NOMO-1 (cell line): ENCODE data around the gene CNOT1.
"Not testable (repeated sequence)": the region's sequence is repeated elsewhere in the genome, so short reads cannot be mapped to it uniquely, and the experiment has no call there.

Experiments
- DNase-seq, 2 experiments: peaks; one replicate each; lab custom pipeline; 2025; ENCODE audit not compliant: unreplicated experiment in 2 of 2; lab: John Stamatoyannopoulos, UW

CNOT1 gene

DNA sequence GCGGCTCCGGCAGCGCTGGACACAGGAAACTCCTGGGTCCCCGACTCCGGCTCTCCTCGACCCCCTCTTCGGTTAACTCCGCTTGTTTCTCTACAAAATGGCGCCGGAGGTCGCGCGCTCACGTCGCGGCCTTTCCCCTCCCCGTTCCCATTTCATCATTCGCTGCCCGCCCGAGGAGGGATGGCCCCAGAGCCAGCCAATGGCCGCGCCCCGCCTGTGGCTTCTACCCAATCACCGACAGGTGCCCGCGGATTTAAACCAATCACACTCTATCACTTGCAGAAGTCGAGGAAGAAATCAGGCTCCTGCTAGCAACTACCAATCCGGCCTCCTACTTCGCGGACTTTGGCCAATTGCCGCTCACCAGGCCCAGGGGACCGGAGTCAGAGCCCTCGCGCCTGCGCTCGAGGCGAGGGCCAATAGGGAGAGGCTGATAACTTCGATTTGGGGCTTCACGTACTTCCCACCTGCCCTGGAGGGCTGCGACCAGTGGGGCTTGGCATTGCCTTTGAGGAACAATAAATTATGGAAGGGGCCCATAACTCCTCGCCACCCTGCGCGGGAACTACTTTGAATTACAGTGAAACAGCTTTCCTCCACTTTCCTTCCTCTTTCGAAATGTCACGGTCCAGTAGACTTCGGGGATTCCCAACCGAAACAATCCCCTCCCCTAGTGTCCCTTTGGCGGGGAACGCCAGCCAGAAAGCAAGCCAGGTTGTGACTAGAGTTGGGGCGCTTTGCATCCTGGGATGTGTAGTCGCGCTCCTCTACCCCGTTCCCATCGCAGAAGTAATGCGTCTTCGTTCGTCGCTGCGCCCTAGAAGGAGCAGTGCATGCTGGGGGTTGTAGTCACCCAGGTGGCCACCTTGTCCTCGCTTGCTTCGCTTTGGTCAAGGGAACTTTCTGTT lies at the start of gene CNOT1:
Gene CNOT1, minus strand, starts transcription at position 94 of the 908 bp plus-strand sequence. CDS start 30,489 bp downstream, outside the sequence.
- peak; percentile 97 to 99 for DNase-seq

DNA sequence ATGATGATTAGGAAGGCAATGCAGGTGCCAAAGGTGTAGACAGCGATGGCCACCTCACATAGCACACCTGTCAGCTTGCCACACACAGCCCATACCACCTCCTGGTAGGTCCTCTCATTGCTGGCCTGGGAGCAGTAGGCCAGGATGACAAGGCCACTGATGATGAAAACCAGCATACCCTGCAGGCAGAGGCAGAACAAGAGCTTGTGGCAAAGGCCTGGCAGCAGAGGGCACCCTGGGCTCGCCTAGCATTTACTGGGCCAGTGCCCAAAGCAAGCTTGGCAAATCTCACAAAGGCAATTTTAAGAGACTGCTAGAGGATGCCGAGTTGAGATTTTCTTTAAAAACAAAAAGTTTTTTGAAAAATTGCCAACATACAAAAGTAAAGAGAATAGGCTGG lies 49.1 kb upstream of the CNOT1 start:
- peak in 1 of 2 experiments; percentile 6 for DNase-seq

DNA sequence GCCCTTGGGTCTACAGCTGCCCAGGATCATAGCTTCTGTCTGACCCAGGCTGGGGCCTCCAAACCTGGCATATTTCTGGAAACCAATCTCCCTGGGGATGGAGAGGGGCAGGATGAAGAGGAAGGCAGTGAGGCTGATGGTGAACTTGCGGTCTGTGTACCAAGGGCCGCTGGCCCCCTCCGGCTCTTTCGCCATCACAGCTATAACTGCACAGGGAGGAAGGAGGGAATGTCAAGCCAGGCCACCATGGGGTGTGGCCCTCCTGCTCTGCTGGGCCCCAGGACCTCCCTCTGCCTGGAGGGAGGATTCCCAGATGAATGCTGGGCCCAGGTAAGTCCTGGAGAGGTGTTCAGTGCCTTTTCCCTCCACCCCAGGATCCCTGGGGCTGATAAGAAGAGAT lies 48.6 kb upstream of the CNOT1 start:
- no peak for DNase-seq

DNA sequence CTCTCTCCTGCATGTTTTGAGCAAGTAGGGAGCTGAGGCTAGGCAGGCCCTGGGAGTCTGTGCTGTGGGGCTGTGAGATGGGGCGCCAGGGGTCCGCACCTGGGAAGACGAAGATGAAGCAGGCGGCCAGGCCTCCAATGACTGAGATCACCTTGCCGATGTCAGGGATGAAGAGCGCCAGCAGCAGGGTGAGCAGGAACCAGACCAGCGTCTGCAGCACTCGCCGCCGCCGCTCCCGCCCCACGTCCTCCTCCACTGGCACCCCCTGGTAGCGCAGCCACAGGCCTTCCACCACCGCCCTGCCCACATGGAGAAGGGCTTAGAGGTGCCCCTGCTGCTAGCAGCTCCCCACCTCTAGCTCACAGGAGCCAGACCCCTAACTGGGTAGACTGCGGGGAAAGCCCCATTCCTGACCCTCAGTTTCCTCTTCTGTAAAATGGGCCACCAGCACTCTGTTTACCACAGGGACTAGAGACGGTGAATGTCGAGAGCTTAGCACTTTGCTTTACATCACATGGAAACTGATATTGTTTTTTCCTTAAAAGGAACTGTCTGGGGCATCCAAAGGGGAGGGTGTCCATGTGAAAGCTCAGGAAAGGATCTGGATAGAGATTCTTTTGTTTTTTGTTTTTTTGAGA lies 41.4 kb upstream of the CNOT1 start:
- DNase-seq, result no peak

DNA sequence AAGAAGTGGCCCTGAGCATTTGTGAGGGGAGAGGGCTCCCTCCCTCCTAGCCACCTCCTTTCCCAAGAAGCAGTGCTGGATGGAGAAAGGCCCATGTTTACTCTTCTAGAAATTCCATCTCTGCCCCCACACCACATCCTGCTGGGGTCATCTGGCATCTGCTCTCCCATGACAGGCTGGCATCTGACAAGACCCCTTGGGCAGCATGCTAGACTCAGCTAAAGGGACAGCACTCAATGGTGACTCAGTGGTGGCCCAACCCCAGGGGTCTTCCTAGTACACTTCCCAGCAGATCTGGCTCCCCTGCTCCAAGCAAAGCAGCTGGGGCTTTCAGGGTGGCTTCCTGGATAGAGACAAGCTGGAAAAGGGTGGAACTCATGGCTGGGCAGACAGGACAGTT lies 40.6 kb upstream of the CNOT1 start:
- no peak for DNase-seq

DNA sequence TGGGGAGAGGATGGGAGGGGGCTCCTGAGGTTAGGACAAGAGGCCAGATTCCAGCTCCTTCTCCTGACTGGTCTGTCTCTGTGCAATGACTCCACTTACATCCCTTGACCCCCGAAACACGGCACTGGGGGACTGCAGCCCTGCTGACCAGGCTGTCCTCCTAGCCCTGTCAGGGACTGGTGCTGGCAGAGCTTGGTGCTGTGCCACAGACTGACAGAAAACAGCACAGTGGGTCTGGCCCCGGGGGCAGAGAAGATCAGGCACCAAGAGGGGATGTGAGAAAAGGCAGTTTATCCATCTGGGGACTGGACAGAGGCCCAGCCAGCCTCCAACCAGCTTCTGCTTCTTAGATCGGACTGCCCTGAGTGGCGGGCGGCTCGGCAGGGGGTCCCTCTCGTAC lies 35.6 kb upstream of the CNOT1 start:
- DNase-seq, result no peak

DNA sequence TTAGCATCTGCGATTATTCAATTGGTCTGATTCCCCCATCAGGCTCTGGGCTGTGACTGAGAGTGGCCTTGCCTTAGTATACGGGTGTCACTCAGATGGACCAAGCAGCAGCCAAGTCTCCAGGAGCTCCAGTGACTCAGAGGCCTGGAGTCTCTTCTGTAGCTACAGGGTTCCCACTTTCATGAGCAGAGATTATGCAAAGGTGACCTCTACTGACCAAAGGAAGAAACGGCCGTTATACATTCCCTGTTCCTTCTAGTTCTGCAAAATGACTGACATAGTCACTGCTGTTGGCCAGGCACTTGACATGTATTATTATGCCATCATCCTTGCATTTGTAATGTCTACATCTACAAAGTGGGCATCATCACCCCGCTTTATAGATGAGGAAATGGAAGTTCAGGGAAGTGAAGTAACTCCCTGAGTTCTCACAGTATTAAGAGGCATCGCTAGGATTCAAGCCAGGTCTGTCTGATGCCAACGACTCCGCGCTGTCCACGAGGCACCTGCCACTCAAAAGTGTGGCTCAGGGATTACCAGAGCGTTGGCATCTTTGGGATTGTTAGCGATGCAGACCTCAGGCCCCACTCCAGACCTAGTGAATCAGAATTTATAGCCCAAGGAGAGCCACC lies 31.7 kb upstream of the CNOT1 start:
- peak; percentile 52 to 76 for DNase-seq

DNA sequence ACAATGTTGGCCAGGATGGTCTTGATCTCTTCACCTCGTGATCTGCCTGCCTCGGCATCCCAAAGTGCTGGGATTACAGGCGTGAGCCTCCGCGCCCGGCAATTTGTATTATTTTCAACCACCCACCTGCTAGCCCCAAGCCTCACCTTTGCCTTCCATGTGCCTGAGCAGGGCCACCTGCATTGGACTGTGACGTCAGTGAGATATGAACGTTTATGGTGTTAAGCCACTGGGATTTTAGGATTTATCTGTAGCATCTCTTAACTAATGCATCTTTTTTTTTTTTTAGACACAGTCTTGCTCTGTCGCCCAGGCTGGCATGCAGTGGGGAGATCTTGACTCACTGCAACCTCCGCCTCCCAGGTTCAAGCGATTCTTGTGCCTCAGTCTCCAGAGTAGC lies 30.3 kb upstream of the CNOT1 start:
- DNase-seq, result not testable (repeated sequence)

DNA sequence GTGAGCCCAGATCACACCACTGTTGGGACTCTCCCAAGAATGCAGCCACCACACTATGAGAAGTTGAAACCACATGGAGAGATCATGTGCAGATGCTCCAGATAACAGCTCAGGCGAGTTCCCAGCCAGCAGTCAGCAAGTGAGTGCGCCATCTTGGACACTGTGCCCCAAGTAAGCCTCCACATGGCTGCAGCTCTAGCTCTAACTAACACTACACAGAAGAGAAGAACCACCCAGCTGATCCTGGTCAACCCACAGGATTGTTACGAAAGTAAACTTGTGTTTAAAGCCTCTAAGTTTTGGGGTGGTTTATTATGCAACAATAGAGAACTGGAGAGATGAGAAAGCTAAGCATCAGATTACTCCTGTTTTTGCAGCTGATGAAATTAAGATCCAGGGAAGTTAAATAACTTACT lies 29.2 kb upstream of the CNOT1 start:
- peak; percentile 12 to 26 for DNase-seq

DNA sequence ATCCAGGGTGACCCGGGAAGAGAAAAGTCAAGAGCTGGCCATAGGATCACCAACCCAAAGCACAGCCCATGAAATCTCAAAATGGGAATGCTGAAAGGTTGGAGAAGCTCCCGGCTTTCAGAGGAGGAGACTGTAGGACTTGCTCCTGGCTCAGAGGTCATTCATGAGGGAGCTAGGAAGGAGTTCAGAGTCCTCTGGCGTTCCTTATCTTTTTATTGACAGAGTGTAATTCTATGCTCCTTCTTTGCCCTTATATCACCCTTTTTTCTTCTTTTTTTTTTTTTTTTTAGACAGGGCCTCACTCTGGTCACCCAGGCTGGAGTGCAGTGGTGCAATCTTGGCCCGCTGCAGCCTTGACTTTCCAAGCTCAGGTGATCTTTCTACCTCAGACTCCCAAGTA lies 27.3 kb upstream of the CNOT1 start:
- no peak for DNase-seq

DNA sequence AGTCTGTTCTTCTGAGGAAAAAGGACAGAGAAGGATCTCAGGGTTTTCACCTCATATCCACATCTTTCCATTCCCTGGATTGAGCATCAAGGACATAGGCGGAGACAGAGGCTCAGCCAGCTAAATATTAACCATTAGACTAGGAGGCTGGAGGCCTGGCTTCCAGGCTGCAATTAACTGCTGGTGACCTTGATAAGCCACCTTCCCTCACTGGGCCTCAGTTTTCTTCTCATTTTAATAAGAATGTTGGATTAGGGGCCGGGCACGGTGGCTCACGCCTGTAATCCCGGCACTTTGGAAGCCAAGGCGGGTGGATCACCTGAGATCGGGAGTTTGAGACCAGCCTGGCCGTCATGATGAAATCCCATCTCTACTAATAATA lies 25.6 kb upstream of the CNOT1 start:
- DNase-seq, result no peak

DNA sequence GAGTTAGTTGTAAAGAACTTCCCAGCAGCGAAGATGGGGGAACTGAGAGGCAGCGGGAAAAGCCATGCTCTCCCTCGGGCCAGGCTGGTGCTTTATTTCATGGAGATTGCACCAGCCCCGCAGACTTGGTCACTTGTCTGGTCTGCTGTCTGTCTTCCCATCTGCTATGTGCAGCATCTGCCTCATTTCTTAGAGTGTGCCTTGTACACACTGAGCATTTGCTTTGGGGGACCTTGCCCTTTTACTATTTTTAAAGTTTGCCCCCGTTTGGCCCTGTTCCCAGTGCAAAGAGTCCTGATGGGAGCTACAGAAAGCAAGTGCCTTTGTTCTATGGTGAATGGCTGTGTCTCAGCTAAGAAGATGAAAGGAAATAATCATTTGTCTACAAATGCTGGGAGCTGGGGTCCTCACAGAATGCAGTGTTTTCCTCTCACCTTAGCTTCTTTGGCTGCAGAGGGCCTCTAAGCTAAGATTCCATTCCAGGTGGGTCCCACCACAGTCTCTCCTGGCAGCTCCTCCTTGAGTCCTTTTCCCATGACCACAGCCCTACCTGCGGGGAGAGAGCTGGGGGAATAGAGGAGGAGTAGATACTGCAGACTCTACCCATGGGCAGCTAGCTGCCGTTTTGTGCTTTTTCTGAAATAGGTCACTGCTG lies 25.1 kb upstream of the CNOT1 start:
- DNase-seq, result no peak

DNA sequence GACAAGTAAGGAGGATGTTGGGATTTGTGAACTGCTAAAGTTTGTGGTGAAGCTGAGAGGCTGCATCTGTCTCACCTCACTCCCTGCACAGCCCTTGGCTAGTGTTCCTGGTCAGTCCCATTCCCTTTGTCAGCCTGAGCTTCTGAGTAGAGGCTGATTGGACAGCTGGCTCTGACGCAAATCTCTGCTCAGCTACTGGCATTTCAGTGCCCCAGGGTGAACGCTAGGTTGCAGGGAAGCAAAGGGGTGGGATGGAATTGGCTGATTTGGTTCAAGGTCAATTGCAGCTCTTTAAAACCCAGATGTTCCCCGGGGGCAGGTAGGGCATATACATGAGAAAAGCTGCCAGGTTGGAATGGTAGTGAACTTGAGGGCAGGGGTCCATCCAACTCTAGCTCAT lies 23.1 kb upstream of the CNOT1 start:
- no peak for DNase-seq

DNA sequence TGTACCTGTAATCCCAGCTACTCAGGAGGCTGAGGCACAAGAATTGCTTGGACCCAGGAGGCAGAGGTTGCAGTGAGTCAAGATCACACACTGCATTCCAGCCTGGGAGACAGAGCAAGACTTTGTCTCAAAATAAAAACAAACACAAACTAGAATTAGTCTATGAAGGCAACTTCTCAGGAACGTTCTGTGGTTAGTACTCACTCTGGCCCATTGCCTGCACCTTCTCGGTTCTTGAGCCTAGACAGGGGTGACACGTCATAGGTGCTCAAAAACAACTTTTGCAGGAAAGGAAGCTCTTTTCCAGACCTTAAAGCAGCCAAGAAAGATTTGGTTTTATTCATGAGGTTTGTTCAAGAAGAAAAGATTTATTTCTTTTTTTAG lies 22.3 kb upstream of the CNOT1 start:
- DNase-seq, result no peak

DNA sequence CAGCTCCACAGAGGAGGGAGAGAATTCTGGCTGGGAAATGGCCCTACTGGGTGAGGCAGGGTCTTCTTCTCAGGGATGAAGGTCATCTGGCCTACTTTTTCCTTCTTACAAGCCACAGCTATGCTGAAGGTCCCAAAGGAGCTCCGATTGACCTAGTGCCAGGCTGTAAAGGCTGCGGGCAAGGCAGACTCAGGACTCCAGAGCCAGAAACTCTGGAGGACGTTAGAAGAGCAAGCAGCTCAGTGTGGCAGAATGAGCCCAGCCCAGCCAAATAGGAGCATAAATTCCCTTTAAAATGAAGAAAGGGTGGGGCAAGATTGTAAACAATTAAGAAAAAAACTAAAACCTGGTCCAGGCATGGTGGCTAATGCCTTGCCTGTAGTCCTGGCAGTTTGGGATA lies 20.1 kb upstream of the CNOT1 start:
- no peak for DNase-seq

DNA sequence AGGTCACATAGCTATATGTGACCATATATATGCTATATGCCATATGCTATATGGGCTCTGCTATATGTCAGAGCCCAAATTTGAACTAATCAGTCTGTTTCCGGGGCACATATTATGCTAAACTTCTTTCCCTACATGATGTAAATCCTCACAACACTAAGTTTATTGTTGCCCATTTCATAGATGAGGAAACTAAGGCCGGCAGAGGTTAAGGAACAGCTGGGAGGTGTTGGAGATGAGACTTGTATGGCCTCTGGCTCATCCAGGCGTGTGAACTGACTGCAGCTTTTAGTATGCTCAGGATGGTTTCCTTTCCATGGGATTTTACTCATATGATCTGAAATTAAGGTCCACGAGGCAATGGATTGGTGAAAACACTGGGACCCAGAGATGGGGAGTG lies 17.5 kb upstream of the CNOT1 start:
- no peak for DNase-seq

DNA sequence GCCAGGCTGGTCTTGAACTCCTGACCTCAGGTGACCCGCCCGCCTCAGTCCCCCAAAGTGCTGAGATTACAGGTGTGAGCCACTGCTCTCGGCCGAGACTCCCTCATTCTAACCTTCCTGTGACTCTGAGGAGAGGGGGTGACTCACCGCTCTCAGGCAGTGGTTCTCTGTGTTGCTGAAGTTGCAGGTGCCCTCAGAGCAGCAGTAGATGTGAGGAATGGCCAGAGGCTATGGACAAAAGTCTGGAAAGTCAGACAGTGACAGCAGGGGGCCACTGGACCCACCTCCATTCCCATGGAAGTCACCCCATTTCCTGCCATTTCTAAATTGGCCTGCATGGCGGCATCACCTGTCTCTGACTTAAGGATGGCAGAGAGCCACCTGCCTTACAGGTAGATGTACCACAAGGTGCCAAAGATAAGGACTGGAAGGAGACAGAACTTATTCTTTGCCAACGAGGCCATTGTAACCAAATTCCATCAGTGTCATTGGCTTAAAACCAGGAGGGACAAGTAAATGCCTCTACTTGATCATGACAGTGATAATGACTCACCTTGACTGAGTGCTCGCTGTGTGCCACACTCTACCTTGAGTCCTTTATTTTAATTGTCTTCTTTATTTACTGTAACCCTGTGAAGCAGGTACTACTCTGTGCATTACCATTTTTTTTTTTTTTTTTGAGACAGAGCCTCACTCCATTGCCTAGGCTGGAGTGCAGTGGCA lies 15.3 kb upstream of the CNOT1 start:
- DNase-seq, result no peak

DNA sequence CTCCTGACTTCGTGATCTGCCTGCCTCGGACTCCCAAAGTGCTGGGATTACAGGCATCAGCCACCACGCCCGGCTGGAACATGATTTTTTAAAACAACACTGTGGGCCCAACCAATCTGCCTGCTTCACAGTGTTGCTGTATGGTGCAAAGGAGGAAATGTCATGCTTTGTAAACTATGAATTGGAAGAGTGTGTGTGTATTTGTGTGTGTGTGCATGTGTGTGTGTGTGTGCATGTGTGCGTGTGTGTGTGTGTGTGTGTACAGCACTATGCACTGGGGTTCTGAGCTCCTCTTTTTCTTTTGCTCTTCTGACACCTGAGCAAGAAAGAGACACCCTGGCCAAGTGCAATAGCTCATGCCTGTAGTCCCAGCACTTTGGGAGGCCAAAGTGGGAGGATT lies 14.5 kb upstream of the CNOT1 start:
- no peak for DNase-seq

DNA sequence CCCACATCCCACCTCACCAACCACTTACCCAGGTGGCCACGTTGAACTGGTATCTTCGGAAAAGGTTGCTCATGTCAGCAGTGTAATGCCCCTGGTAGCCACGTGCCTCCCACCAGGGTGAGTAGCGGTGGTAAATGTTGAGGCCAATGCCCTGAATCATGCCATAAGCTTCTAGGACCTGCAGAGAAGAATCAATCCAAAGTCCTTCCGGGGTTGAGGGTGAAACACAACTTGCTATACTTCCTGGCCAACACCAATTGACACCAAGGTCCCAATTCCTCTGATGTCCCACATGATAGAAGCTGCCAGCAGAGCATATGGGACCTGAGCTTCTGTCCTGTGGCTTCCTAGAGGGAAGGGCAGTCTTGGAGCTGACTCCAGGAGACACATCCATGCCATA lies 11.3 kb upstream of the CNOT1 start:
- no peak for DNase-seq

DNA sequence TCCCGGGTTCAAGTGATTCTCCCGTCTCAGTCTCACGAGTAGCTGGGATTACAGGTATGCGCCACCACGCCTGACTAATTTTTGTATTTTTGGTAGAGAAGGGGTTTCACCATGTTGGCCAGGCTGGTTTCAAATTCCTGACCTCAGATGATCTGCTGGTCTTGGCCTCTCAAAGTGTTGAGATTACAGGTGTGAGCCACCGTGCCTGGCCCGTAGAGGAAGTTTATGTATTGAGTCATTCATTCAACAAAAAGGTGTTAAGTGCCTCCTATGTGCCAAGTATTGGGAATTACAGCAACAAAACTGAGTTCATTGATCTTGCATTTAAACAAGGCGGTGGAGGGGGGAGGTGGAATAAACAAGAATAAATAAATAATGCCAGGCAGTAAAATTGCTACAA lies 10.2 kb upstream of the CNOT1 start:
- no peak for DNase-seq

DNA sequence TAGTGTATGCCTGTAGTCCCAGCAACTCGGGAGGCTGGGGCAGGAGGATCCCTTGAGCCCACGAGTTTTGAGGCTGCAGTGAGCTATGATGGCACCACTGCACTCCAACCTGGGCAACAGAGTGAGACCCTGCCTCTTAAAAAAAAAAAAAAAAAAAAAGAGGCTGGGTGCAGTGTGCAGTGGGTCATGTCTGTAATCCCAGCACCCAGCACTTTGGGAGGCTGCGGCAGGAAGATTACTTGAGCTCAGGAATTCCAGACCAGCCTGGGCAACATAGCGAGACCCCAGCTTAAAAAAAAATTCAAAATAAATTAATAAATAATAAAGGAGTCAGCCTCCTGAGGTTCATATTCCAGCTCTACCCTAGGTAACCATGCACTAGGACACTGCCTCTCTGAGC lies 9.6 kb upstream of the CNOT1 start:
- DNase-seq, result no peak
